ENCODE data around the gene CDH4. TPM values are rescaled to one million over a fixed set of nuclear protein-coding genes. Genes with fewer than 3 reads are reported as not detected.

CDH4 gene
- total RNA-seq, 1 donor from 2014 or later, result not detected

- intact Hi-C loops (cut with micrococcal nuclease), result no loop called here
- H3K27ac Mint-ChIP-seq, result no peak overlapping the region
- ATAC-seq (ENCODE audit: low read depth) (no peak), DNase-seq (no peak)
- TF ChIP-seq, protein P1, sequence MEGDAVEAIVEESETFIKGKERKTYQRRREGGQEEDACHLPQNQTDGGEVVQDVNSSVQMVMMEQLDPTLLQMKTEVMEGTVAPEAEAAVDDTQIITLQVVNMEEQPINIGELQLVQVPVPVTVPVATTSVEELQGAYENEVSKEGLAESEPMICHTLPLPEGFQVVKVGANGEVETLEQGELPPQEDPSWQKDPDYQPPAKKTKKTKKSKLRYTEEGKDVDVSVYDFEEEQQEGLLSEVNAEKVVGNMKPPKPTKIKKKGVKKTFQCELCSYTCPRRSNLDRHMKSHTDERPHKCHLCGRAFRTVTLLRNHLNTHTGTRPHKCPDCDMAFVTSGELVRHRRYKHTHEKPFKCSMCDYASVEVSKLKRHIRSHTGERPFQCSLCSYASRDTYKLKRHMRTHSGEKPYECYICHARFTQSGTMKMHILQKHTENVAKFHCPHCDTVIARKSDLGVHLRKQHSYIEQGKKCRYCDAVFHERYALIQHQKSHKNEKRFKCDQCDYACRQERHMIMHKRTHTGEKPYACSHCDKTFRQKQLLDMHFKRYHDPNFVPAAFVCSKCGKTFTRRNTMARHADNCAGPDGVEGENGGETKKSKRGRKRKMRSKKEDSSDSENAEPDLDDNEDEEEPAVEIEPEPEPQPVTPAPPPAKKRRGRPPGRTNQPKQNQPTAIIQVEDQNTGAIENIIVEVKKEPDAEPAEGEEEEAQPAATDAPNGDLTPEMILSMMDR (IDR thresholded peaks at IDR 0.05), result no peak
- H3K36me3 Mint-ChIP-seq (ENCODE audit: low read depth), result no peaks in the 10 kb centered on the region
- CTCF ChIA-PET, result no interaction called here
- H3K4me3 Mint-ChIP-seq, result no peak overlapping the region
- peaks cover 3% of the 10 kb centered on the region for H3K9me3 Mint-ChIP-seq
- no peaks in the 10 kb centered on the region for H3K27me3 Mint-ChIP-seq
- POLR2A ChIA-PET, result no interaction called here
- no peaks in the 10 kb centered on the region for H3K4me1 Mint-ChIP-seq
Observed at GRCh38 chr20:61573415-61574305, 321.6 kb downstream of the CDH4 start.

- Mint-ChIP-seq H3K27me3 (no peaks in the 10 kb centered on the region), H3K27ac (no peak overlapping the region), H3K4me3 (no peak overlapping the region), H3K9me3 (peaks cover 3% of the 10 kb centered on the region), H3K4me1 (no peaks in the 10 kb centered on the region), H3K36me3 (ENCODE audit: low read depth) (no peaks in the 10 kb centered on the region)
- intact Hi-C loops (cut with micrococcal nuclease), result no loop called here
- ChIA-PET CTCF (no interaction called here), POLR2A (no interaction called here)
- DNase-seq (no peak), ATAC-seq (ENCODE audit: low read depth) (no peak)
- TF ChIP-seq, protein P1 (IDR thresholded peaks at IDR 0.05), result no peak
Observed at GRCh38 chr20:61575151-61575937, 323.3 kb downstream of the CDH4 start.

GRCh38 chr20:61576372-61576771, 324.3 kb downstream of the CDH4 start:
- intact Hi-C loops (cut with micrococcal nuclease), result no loop called here
- POLR2A ChIA-PET, result no interaction called here
- DNase-seq (no peak), ATAC-seq (ENCODE audit: low read depth) (no peak)
- CTCF ChIA-PET, result no interaction called here
- Mint-ChIP-seq H3K9me3 (peaks cover 3% of the 10 kb centered on the region), H3K36me3 (ENCODE audit: low read depth) (no peaks in the 10 kb centered on the region), H3K4me3 (no peak overlapping the region), H3K4me1 (no peaks in the 10 kb centered on the region), H3K27me3 (no peaks in the 10 kb centered on the region), H3K27ac (no peak overlapping the region)
- TF ChIP-seq, protein P1 (IDR thresholded peaks at IDR 0.05), result no peak

GRCh38 chr20:61577065-61577464, 325.0 kb downstream of the CDH4 start:
- DNase-seq (no peak), ATAC-seq (ENCODE audit: low read depth) (no peak)
- ChIA-PET CTCF (no interaction called here), POLR2A (no interaction called here)
- Mint-ChIP-seq H3K27me3 (no peaks in the 10 kb centered on the region), H3K9me3 (peaks cover 3% of the 10 kb centered on the region), H3K36me3 (ENCODE audit: low read depth) (no peaks in the 10 kb centered on the region), H3K27ac (no peak overlapping the region), H3K4me1 (no peaks in the 10 kb centered on the region), H3K4me3 (no peak overlapping the region)
- intact Hi-C loops (cut with micrococcal nuclease), result no loop called here
- TF ChIP-seq, protein P1 (IDR thresholded peaks at IDR 0.05), result no peak

DNA sequence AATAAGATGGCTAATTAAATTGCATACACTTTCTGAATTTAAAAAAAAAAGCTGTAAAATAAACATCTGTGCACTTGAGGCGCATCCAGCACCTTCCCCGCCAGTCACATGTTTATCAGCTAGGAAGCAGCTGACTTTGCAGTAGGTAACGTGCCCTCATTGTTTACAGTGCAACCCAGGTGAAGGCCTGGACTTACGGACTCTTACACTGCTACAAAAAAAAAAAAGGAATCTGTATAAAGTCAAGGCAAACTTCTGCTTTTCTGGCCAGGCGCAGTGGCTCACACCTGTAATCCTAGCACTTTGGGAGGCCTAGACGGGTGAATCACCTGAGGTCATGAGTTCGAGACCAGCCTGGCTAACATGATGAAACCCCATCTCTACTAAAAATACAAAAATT, 327.8 kb downstream of the CDH4 start:
- H3K27me3 Mint-ChIP-seq, result no peaks in the 10 kb centered on the region
- ATAC-seq (ENCODE audit: low read depth), result no peak
- H3K9me3 Mint-ChIP-seq, result peaks cover 2% of the 10 kb centered on the region
- POLR2A ChIA-PET, result no interaction called here
- TF ChIP-seq, protein P1 (IDR thresholded peaks at IDR 0.05), result no peak
- H3K27ac Mint-ChIP-seq, result no peak overlapping the region
- H3K36me3 Mint-ChIP-seq (ENCODE audit: low read depth), result no peaks in the 10 kb centered on the region
- CTCF ChIA-PET, result no interaction called here
- DNase-seq, result no peak
- H3K4me3 Mint-ChIP-seq, result no peak overlapping the region
- intact Hi-C loops (cut with micrococcal nuclease), result no loop called here
- H3K4me1 Mint-ChIP-seq, result no peaks in the 10 kb centered on the region

Data from activated B cell treated with CpG ODN at 0.5 μM for 24 hours (primary cell).